MM.1S (cell line): ENCODE data around the gene ZNF292.

ENCODE experiments used
- EZH2 ChIP-seq: fragments of 300-600 bp; sonication (generic); optimal IDR thresholded peaks from 2 replicates; pipeline ENCODE3; 2017; ENCODE audit warnings: low read depth, mild to moderate bottlenecking, antibody characterized with exemption, low read length, mixed read lengths
- TF ChIP-seq, protein P1 (sequence below): fragments of 300-600 bp; sonication (generic); IDR thresholded peaks from 2 replicates; pipeline ENCODE4 v1.5.1; 2016; ENCODE audit warnings: antibody characterized with exemption, low read length, mixed read lengths

GRCh38 chr6:87244380-87244779 lies 89.0 kb downstream of the ZNF292 start:
- TF ChIP-seq, protein P1, sequence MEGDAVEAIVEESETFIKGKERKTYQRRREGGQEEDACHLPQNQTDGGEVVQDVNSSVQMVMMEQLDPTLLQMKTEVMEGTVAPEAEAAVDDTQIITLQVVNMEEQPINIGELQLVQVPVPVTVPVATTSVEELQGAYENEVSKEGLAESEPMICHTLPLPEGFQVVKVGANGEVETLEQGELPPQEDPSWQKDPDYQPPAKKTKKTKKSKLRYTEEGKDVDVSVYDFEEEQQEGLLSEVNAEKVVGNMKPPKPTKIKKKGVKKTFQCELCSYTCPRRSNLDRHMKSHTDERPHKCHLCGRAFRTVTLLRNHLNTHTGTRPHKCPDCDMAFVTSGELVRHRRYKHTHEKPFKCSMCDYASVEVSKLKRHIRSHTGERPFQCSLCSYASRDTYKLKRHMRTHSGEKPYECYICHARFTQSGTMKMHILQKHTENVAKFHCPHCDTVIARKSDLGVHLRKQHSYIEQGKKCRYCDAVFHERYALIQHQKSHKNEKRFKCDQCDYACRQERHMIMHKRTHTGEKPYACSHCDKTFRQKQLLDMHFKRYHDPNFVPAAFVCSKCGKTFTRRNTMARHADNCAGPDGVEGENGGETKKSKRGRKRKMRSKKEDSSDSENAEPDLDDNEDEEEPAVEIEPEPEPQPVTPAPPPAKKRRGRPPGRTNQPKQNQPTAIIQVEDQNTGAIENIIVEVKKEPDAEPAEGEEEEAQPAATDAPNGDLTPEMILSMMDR, result no peak
- TF ChIP-seq EZH2, result no peak
